Mammary epithelial cell (primary cell): ENCODE data around the gene MAP3K12.

Source experiments
- EZH2 ChIP-seq: IDR thresholded peaks from 2 replicates; pipeline ENCODE4 v1.6.1; 2012; ENCODE audit warnings: low read length, inconsistent platforms, borderline replicate concordance
- TF ChIP-seq, protein P1 (sequence below), 2 donors: IDR thresholded peaks in 1 of 2; conservative IDR thresholded peaks in 1 of 2; 2 replicates each; pipeline ENCODE4 v1.5.1; 2011 to 2012; ENCODE audit warnings: inconsistent platforms in 2 of 2, low read length in 2 of 2, mild to moderate bottlenecking in 2 of 2, control low read depth in 1 of 2, low read depth in 1 of 2; ENCODE audit not compliant: insufficient read depth in 1 of 2; ENCODE audit errors: extremely low read depth in 1 of 2

DNA sequence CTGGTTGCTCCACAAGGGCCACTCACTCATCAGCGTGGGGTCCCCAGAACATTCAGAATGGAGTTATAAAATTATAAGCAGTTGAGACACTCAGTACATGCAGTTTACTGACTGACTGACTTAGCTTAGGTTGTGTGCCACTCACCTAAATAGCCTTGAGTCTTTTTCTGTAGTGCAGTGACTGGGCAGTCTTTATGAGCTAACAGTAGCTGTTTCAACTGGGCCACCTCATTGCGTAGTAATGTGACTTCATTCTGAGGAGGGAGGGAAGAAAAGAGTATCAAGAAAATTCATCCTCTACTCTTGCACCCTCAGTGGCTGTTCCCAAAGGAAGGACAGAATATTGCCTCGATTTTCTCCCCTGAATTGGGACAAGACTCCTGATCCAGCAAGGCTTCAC is 23.9 kb upstream of the MAP3K12 start:
- TF ChIP-seq, protein P1, sequence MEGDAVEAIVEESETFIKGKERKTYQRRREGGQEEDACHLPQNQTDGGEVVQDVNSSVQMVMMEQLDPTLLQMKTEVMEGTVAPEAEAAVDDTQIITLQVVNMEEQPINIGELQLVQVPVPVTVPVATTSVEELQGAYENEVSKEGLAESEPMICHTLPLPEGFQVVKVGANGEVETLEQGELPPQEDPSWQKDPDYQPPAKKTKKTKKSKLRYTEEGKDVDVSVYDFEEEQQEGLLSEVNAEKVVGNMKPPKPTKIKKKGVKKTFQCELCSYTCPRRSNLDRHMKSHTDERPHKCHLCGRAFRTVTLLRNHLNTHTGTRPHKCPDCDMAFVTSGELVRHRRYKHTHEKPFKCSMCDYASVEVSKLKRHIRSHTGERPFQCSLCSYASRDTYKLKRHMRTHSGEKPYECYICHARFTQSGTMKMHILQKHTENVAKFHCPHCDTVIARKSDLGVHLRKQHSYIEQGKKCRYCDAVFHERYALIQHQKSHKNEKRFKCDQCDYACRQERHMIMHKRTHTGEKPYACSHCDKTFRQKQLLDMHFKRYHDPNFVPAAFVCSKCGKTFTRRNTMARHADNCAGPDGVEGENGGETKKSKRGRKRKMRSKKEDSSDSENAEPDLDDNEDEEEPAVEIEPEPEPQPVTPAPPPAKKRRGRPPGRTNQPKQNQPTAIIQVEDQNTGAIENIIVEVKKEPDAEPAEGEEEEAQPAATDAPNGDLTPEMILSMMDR (conservative IDR thresholded peaks at IDR 0.05 in 1 of 2, IDR thresholded peaks at IDR 0.05 in 1 of 2; ENCODE audit: extremely low read depth in 1 of 2, insufficient read depth in 1 of 2, low read depth in 1 of 2, low read length in 2 of 2) = no peak
- no peak for TF ChIP-seq EZH2
